ENCODE measurements around the gene NDFIP1.

The NDFIP1 gene

GRCh38 chr5:142151436-142152383, 43.1 kb downstream of the NDFIP1 start:
- in situ Hi-C loops (cut with MboI; ENCODE audit: low sequenced_read_pairs), result loop anchor here (25.0 kb wide), 1 partner anchor 536 kb away; the partner anchor contains the start of gene FGF1

GRCh38 chr5:142152384-142152732, 43.8 kb downstream of the NDFIP1 start:
- in situ Hi-C loops (cut with MboI; ENCODE audit: low sequenced_read_pairs), result loop anchor here (25.0 kb wide), 1 partner anchor 535 kb away; the partner anchor contains the start of gene FGF1

GRCh38 chr5:142153674-142154448, 45.3 kb downstream of the NDFIP1 start:
- in situ Hi-C loops (cut with MboI; ENCODE audit: low sequenced_read_pairs), result loop anchor here (25.0 kb wide), 1 partner anchor 533 kb away; the partner anchor contains the start of gene FGF1

- in situ Hi-C loops (cut with MboI; ENCODE audit: low sequenced_read_pairs), result loop anchor here (25.0 kb wide), 1 partner anchor 533 kb away; the partner anchor contains the start of gene FGF1
Measured at GRCh38 chr5:142154449-142154841, 45.9 kb downstream of the NDFIP1 start.

- in situ Hi-C loops (cut with MboI; ENCODE audit: low sequenced_read_pairs), result loop anchor here (25.0 kb wide), 1 partner anchor 530 kb away; the partner anchor contains the start of gene FGF1
Measured at GRCh38 chr5:142156839-142157463, 48.4 kb downstream of the NDFIP1 start.

GRCh38 chr5:142159354-142159753, 50.8 kb downstream of the NDFIP1 start:
- in situ Hi-C loops (cut with MboI; ENCODE audit: low sequenced_read_pairs), result loop anchor here (25.0 kb wide), 1 partner anchor 528 kb away; the partner anchor contains the start of gene FGF1

- in situ Hi-C loops (cut with MboI; ENCODE audit: low sequenced_read_pairs), result loop anchor here (10.0 to 25.0 kb wide), 2 partner anchors 390 to 523 kb away; partner anchors contain the start of gene FGF1
Measured at GRCh38 chr5:142164315-142164714, 55.7 kb downstream of the NDFIP1 start.

- in situ Hi-C loops (cut with MboI; ENCODE audit: low sequenced_read_pairs), result loop anchor here (10.0 to 25.0 kb wide), 2 partner anchors 388 to 521 kb away; partner anchors contain the start of gene FGF1
Measured at GRCh38 chr5:142166754-142167153, 58.2 kb downstream of the NDFIP1 start.

- in situ Hi-C loops (cut with MboI; ENCODE audit: low sequenced_read_pairs), result loop anchor here (10.0 to 25.0 kb wide), 2 partner anchors 387 to 520 kb away; partner anchors contain the start of gene FGF1
Measured at GRCh38 chr5:142167458-142167857, 58.9 kb downstream of the NDFIP1 start.

- in situ Hi-C loops (cut with MboI; ENCODE audit: low sequenced_read_pairs), result loop anchor here (10.0 to 25.0 kb wide), 2 partner anchors 386 to 519 kb away; partner anchors contain the start of gene FGF1
Measured at GRCh38 chr5:142168365-142168764, 59.8 kb downstream of the NDFIP1 start.

- in situ Hi-C loops (cut with MboI; ENCODE audit: low sequenced_read_pairs), result loop anchor here (25.0 kb wide), 1 partner anchor 517 kb away; the partner anchor contains the start of gene FGF1
Measured at GRCh38 chr5:142170254-142170953, 61.8 kb downstream of the NDFIP1 start.

GRCh38 chr5:142171270-142171669, 62.7 kb downstream of the NDFIP1 start:
- in situ Hi-C loops (cut with MboI; ENCODE audit: low sequenced_read_pairs), result loop anchor here (25.0 kb wide), 1 partner anchor 516 kb away; the partner anchor contains the start of gene FGF1

GRCh38 chr5:142175039-142175438, 66.5 kb downstream of the NDFIP1 start:
- in situ Hi-C loops (cut with MboI; ENCODE audit: low sequenced_read_pairs), result no loop called here

GRCh38 chr5:142175461-142176142, 67.0 kb downstream of the NDFIP1 start:
- in situ Hi-C loops (cut with MboI; ENCODE audit: low sequenced_read_pairs), result no loop called here

GRCh38 chr5:142176255-142176654, 67.7 kb downstream of the NDFIP1 start:
- in situ Hi-C loops (cut with MboI; ENCODE audit: low sequenced_read_pairs), result no loop called here

- in situ Hi-C loops (cut with MboI; ENCODE audit: low sequenced_read_pairs), result no loop called here
Measured at GRCh38 chr5:142178651-142179050, 70.1 kb downstream of the NDFIP1 start.

- in situ Hi-C loops (cut with MboI; ENCODE audit: low sequenced_read_pairs), result no loop called here
Measured at GRCh38 chr5:142179776-142180387, 71.3 kb downstream of the NDFIP1 start.

- in situ Hi-C loops (cut with MboI; ENCODE audit: low sequenced_read_pairs), result no loop called here
Measured at GRCh38 chr5:142181096-142181495, 72.5 kb downstream of the NDFIP1 start.
